Measurements from ENCODE around the gene TTLL11.

- TF ChIP-seq CTCF (IDR thresholded peaks at IDR 0.05): no peak
- TF ChIP-seq POLR2A (IDR thresholded peaks at IDR 0.05): no peak
Observed at GRCh38 chr9:121997791-121998190, 95.3 kb downstream of the TTLL11 start.

Measured in right lobe of liver (tissue), 4 donors.